ENCODE results near the gene STK32C. TPM values are rescaled to one million over a fixed set of nuclear protein-coding genes. Genes with fewer than 3 reads are reported as not detected.

The STK32C gene
- total and polyA plus RNA-seq, 2 of the 4 experiments (the other 2 are of a cell fraction) = 5.0 to 8.3 TPM

GRCh38 chr10:132206377-132206745 is 101.4 kb downstream of the STK32C start:
- Histone ChIP-seq H4K5ac (ENCODE audit: low read depth, low read length) (no peak overlapping the region), H4K20me1 (ENCODE audit: insufficient read depth, low read length) (no peaks in the 10 kb centered on the region), H4K91ac (ENCODE audit: insufficient read depth, low read depth, low read length) (no peak overlapping the region), H2BK15ac (ENCODE audit: low read depth, low read length) (no peak overlapping the region), H3K27ac (ENCODE audit: insufficient read depth, low read length) (no peak overlapping the region), H2BK120ac (ENCODE audit: low read depth, low read length) (no peak overlapping the region), H3K4ac (ENCODE audit: low read depth, low read length) (no peak overlapping the region), H3K9me3 (ENCODE audit: control insufficient read depth, insufficient read depth, low read length) (no peaks in the 10 kb centered on the region), H2AK5ac (ENCODE audit: low read depth, low read length) (no peak overlapping the region), H3K9ac (ENCODE audit: low read depth, low read length) (no peak overlapping the region), H3K4me1 (ENCODE audit: control insufficient read depth, insufficient read depth, low read length) (no peaks in the 10 kb centered on the region), H3K79me1 (ENCODE audit: low read depth in 1 of 2, low read length in 2 of 2) (no peaks in the 10 kb centered on the region), H2BK20ac (ENCODE audit: low read depth, low read length) (no peak overlapping the region), H3K4me2 (ENCODE audit: low read depth, low read length) (no peak overlapping the region), H3K23ac (ENCODE audit: low read depth, low read length) (no peak overlapping the region), H2BK5ac (ENCODE audit: low read depth, low read length, poor library complexity, severe bottlenecking) (no peak overlapping the region), H3K56ac (ENCODE audit: extremely low read depth, insufficient read depth, low read length) (no peak overlapping the region), H3K18ac (ENCODE audit: low read depth, low read length) (no peak overlapping the region), H2AFZ (replicated peaks; ENCODE audit: low read length, poor library complexity) (no peak overlapping the region), H3K36me3 (ENCODE audit: control insufficient read depth, insufficient read depth, low read length) (peaks cover 14% of the 10 kb centered on the region), H3K9me1 (ENCODE audit: insufficient read depth, low read length) (no peaks in the 10 kb centered on the region; the same call in 1 of the 2 replicates), H3K14ac (replicated peaks; ENCODE audit: low read depth, low read length) (no peak overlapping the region), H3K27me3 (ENCODE audit: control insufficient read depth, insufficient read depth, low read length) (no peaks in the 10 kb centered on the region), H3K4me3 (ENCODE audit: insufficient read depth, low read depth, low read length) (no peak overlapping the region), H2AK9ac (replicated peaks; ENCODE audit: low read depth, low read length, poor library complexity) (no peak overlapping the region), H4K8ac (ENCODE audit: low read depth in 2 of 2, low read length in 2 of 2) (no peak overlapping the region)
- dilution Hi-C loops (cut with HindIII; ENCODE audit: low sequenced_read_pairs, unreplicated experiment) = no loop called here
- WGBS, 2 experiments (ENCODE audit: extremely low coverage in 2 of 2, insufficient read length in 1 of 2) = 58% methylated on average over 2 of the region's 11 CpGs; no CpG with 5 or more reads in 1 of the 2 experiments
- ChIA-PET CTCF (no interaction called here), POLR2A (ENCODE audit: unreplicated experiment) (no interaction called here)
- no TSS peak for BruUV-seq (replicated peaks)
- no peak for DNase-seq
- in situ Hi-C loops (cut with MboI; ENCODE audit: low sequenced_read_pairs) = no loop called here
- ATAC-seq (ENCODE audit: low read depth) = no peak
- intact Hi-C loops (cut with micrococcal nuclease) = no loop called here
- TF ChIP-seq CHD1 (IDR thresholded peaks at IDR 0.05; ENCODE audit: low read depth, low read length) (no peak), RCOR1 (IDR thresholded peaks at IDR 0.05; ENCODE audit: insufficient replicate concordance, low read length) (no peak), BHLHE40 (IDR thresholded peaks at IDR 0.05; ENCODE audit: low read depth, low read length) (no peak), SMC3 (IDR thresholded peaks at IDR 0.05; ENCODE audit: low read depth, low read length) (no peak), USF2 (IDR thresholded peaks at IDR 0.05; ENCODE audit: low read depth, low read length) (no peak)
- TF ChIP-seq, protein P1, sequence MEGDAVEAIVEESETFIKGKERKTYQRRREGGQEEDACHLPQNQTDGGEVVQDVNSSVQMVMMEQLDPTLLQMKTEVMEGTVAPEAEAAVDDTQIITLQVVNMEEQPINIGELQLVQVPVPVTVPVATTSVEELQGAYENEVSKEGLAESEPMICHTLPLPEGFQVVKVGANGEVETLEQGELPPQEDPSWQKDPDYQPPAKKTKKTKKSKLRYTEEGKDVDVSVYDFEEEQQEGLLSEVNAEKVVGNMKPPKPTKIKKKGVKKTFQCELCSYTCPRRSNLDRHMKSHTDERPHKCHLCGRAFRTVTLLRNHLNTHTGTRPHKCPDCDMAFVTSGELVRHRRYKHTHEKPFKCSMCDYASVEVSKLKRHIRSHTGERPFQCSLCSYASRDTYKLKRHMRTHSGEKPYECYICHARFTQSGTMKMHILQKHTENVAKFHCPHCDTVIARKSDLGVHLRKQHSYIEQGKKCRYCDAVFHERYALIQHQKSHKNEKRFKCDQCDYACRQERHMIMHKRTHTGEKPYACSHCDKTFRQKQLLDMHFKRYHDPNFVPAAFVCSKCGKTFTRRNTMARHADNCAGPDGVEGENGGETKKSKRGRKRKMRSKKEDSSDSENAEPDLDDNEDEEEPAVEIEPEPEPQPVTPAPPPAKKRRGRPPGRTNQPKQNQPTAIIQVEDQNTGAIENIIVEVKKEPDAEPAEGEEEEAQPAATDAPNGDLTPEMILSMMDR (conservative IDR thresholded peaks at IDR 0.05; ENCODE audit: low read depth, low read length) = no peak
